ENCODE data around the gene ACTL10.

The ACTL10 gene

GRCh38 chr20:33664762-33665144 lies 2.0 kb upstream of the ACTL10 start:
- DNase-seq, result no peak

GRCh38 chr20:33667245-33667675 lies 517 bp downstream of the ACTL10 start:
- DNase-seq, result no peak

- peak; percentile 25 for DNase-seq
Observed at GRCh38 chr20:33667676-33668465, 1.1 kb downstream of the ACTL10 start.

GRCh38 chr20:33668466-33669155 lies 1.9 kb downstream of the ACTL10 start:
- DNase-seq, result no peak

GRCh38 chr20:33669224-33669623 lies 2.5 kb downstream of the ACTL10 start:
- DNase-seq, result no peak

- no peak for DNase-seq
Observed at GRCh38 chr20:33669873-33670640, 3.3 kb downstream of the ACTL10 start.

GRCh38 chr20:33670715-33671499 lies 4.2 kb downstream of the ACTL10 start:
- no peak for DNase-seq

- no peak for DNase-seq
Observed at GRCh38 chr20:33671573-33672288, 5.0 kb downstream of the ACTL10 start.

- DNase-seq, result no peak
Observed at GRCh38 chr20:33672426-33673113, 5.8 kb downstream of the ACTL10 start.

- DNase-seq, result no peak
Observed at GRCh38 chr20:33673114-33673409, 6.3 kb downstream of the ACTL10 start.

GRCh38 chr20:33673410-33674293 lies 6.9 kb downstream of the ACTL10 start:
- DNase-seq, result peak; percentile 56

- DNase-seq, result peak; percentile 68
Observed at GRCh38 chr20:33674294-33675135, 7.8 kb downstream of the ACTL10 start, which contains the start of gene NECAB3. TSS of gene NECAB3 (minus strand) at chr20:33674428. CDS start at chr20:33674352, 76 bp downstream.

GRCh38 chr20:33675136-33675959 lies 8.6 kb downstream of the ACTL10 start:
- no peak for DNase-seq

- no peak for DNase-seq
Observed at GRCh38 chr20:33676121-33676520, 9.4 kb downstream of the ACTL10 start.

- no peak for DNase-seq
Observed at GRCh38 chr20:33676652-33677645, 10.2 kb downstream of the ACTL10 start.

- DNase-seq, result no peak
Observed at GRCh38 chr20:33677991-33678702, 11.4 kb downstream of the ACTL10 start.
